ENCODE measurements around the gene VENTX. TPM values are rescaled to one million over a fixed set of nuclear protein-coding genes. Genes with fewer than 3 reads are reported as not detected.

VENTX gene
- total and polyA plus RNA-seq, 2 of the 4 experiments (the other 2 are of a cell fraction), result not detected

DNA sequence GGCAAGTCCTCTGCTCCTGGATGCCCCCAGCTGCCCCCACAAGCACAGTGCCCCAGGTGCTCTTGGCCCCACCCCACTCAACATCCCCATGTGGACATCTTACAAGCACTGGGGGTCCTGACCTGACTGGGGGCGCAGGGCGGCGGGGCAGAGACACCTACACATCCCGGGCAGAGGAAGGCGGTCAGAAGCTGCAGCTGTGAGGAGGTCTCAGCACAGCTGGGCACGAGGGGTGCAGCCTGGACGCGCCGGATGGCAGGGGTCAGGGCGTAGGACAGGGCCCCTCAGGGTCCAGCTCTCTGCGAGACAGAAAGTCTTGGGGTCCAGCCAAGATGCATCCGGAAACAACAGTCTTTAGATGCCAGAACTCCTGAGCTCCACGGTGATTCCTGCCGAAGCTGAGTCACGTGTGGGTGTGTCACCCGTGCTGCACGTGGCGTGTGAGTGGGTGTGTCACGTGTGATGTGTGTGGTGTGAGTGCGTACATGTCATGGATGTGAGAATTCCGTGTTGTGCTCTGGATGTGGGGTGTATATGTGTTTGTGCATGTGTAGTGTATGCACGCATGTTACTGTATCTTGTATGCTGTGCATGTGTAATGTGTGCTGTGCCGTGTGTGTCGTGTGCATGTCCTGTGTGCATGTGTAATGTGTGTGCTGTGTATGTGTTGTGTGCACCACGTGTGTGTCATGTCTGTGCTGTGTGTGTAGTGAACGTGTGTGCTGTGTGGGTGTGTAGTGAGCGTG lies 5.1 kb downstream of the VENTX start:
- peaks cover 4% of the 10 kb centered on the region for H3K9me1 ChIP-seq (ENCODE audit: insufficient read depth, low read length)
- H4K20me1 ChIP-seq (ENCODE audit: insufficient read depth, low read length), result no peaks in the 10 kb centered on the region; the same call in 1 of the 2 replicates
- no peak overlapping the region for H3K27ac ChIP-seq (ENCODE audit: insufficient read depth, low read length)
- DNase-seq, result peak; percentile 56
- H3K27me3 ChIP-seq (ENCODE audit: control insufficient read depth, insufficient read depth, low read length), result peaks cover 41% of the 10 kb centered on the region
- H2AK5ac ChIP-seq (ENCODE audit: low read depth, low read length), result no peak overlapping the region
- H3K4me1 ChIP-seq (ENCODE audit: control insufficient read depth, insufficient read depth, low read length), result no peaks in the 10 kb centered on the region
- no peak overlapping the region for H3K4me3 ChIP-seq (ENCODE audit: insufficient read depth, low read depth, low read length)
- POLR2A ChIA-PET (ENCODE audit: unreplicated experiment), result no interaction called here
- H3K18ac ChIP-seq (ENCODE audit: low read depth, low read length), result no peak overlapping the region
- H3K36me3 ChIP-seq (ENCODE audit: control insufficient read depth, insufficient read depth, low read length), result no peaks in the 10 kb centered on the region
- no peak overlapping the region for H2BK120ac ChIP-seq (ENCODE audit: low read depth, low read length)
- H2BK20ac ChIP-seq (ENCODE audit: low read depth, low read length), result no peak overlapping the region
- H2AFZ ChIP-seq (replicated peaks; ENCODE audit: low read length, poor library complexity), result peak overlapping the region; percentile 40
- no peak overlapping the region for H4K91ac ChIP-seq (ENCODE audit: insufficient read depth, low read depth, low read length)
- CTCF ChIA-PET, result no interaction called here
- TF ChIP-seq, protein P1, sequence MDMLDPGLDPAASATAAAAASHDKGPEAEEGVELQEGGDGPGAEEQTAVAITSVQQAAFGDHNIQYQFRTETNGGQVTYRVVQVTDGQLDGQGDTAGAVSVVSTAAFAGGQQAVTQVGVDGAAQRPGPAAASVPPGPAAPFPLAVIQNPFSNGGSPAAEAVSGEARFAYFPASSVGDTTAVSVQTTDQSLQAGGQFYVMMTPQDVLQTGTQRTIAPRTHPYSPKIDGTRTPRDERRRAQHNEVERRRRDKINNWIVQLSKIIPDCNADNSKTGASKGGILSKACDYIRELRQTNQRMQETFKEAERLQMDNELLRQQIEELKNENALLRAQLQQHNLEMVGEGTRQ (IDR thresholded peaks at IDR 0.05; ENCODE audit: low read depth, low read length), result peak; percentile 97
- TF ChIP-seq MXI1 (IDR thresholded peaks at IDR 0.05; ENCODE audit: borderline replicate concordance, low read depth, low read length) (peak; percentile 62; the same call in 1 of the 2 replicates), FOS (IDR thresholded peaks at IDR 0.05; ENCODE audit: low read depth, low read length) (peak; percentile 28; the same call in 1 of the 2 replicates), BHLHE40 (IDR thresholded peaks at IDR 0.05; ENCODE audit: low read depth, low read length) (peak; percentile 98), MAZ (IDR thresholded peaks at IDR 0.05; ENCODE audit: borderline replicate concordance, low read depth, low read length) (no peak)
- TF ChIP-seq, protein P2, sequence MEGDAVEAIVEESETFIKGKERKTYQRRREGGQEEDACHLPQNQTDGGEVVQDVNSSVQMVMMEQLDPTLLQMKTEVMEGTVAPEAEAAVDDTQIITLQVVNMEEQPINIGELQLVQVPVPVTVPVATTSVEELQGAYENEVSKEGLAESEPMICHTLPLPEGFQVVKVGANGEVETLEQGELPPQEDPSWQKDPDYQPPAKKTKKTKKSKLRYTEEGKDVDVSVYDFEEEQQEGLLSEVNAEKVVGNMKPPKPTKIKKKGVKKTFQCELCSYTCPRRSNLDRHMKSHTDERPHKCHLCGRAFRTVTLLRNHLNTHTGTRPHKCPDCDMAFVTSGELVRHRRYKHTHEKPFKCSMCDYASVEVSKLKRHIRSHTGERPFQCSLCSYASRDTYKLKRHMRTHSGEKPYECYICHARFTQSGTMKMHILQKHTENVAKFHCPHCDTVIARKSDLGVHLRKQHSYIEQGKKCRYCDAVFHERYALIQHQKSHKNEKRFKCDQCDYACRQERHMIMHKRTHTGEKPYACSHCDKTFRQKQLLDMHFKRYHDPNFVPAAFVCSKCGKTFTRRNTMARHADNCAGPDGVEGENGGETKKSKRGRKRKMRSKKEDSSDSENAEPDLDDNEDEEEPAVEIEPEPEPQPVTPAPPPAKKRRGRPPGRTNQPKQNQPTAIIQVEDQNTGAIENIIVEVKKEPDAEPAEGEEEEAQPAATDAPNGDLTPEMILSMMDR (conservative IDR thresholded peaks at IDR 0.05; ENCODE audit: low read depth, low read length), result no peak
- H3K23ac ChIP-seq (ENCODE audit: low read depth, low read length), result no peak overlapping the region; the same call in 1 of the 2 replicates
- no peak overlapping the region; a peak in 1 of 4 replicates for H4K8ac ChIP-seq (ENCODE audit: low read depth in 2 of 2, low read length in 2 of 2)
- dilution Hi-C loops (cut with HindIII; ENCODE audit: low sequenced_read_pairs, unreplicated experiment) (no loop called here), in situ Hi-C loops (cut with MboI; ENCODE audit: low sequenced_read_pairs) (no loop called here), intact Hi-C loops (cut with micrococcal nuclease) (no loop called here)
- H3K4ac ChIP-seq (ENCODE audit: low read depth, low read length), result 0 out of 2 replicates have a peak overlapping the region, but pooled peaks have one; percentile 35
- no peak overlapping the region for H4K5ac ChIP-seq (ENCODE audit: low read depth, low read length)
- H3K14ac ChIP-seq (replicated peaks; ENCODE audit: low read depth, low read length), result no peak overlapping the region
- no peak overlapping the region for H3K4me2 ChIP-seq (ENCODE audit: low read depth, low read length)
- ATAC-seq (ENCODE audit: low read depth), result no peak
- H2BK15ac ChIP-seq (ENCODE audit: low read depth, low read length), result no peak overlapping the region
- no peak overlapping the region for H2AK9ac ChIP-seq (replicated peaks; ENCODE audit: low read depth, low read length, poor library complexity)
- H3K9ac ChIP-seq (ENCODE audit: low read depth, low read length), result no peak overlapping the region
- no TSS peak for BruUV-seq (replicated peaks)
- H3K56ac ChIP-seq (ENCODE audit: extremely low read depth, insufficient read depth, low read length), result no peak overlapping the region
- 69% methylated on average over 17 of the region's 27 CpGs; no CpG with 5 or more reads in 1 of the 2 experiments for WGBS, 2 experiments (ENCODE audit: extremely low coverage in 2 of 2, insufficient read length in 1 of 2)
- H2BK5ac ChIP-seq (ENCODE audit: low read depth, low read length, poor library complexity, severe bottlenecking), result no peak overlapping the region
- H3K9me3 ChIP-seq (ENCODE audit: control insufficient read depth, insufficient read depth, low read length), result no peaks in the 10 kb centered on the region
- H3K79me1 ChIP-seq (ENCODE audit: low read depth in 1 of 2, low read length in 2 of 2), result no peaks in the 10 kb centered on the region
